Skeletal muscle tissue (tissue), 4 donors: ENCODE measurements around the gene PIK3AP1. TPM values are rescaled to one million over a fixed set of nuclear protein-coding genes. Genes with fewer than 3 reads are reported as not detected.

Experiments
- H3K27ac ChIP-seq: one replicate; pipeline ENCODE4 v1.7.0; 2013; ENCODE audit warnings: mild to moderate bottlenecking, low read depth, low read length, inconsistent platforms
- H3K27me3 ChIP-seq, 3 donors: one replicate each; pipeline ENCODE4 v1.7.0; 2013; ENCODE audit warnings: low read length in 3 of 3; ENCODE audit not compliant: control insufficient read depth in 3 of 3, insufficient read depth in 3 of 3
- H3K36me3 ChIP-seq, 3 donors: one replicate each; pipeline ENCODE4 v1.7.0; 2013; ENCODE audit warnings: low read length in 3 of 3; ENCODE audit not compliant: control insufficient read depth in 3 of 3, insufficient read depth in 3 of 3
- H3K4me1 ChIP-seq, 3 donors: one replicate each; pipeline ENCODE4 v1.7.0; 2013; ENCODE audit warnings: low read length in 3 of 3, mild to moderate bottlenecking in 3 of 3; ENCODE audit not compliant: control insufficient read depth in 3 of 3, insufficient read depth in 3 of 3
- H3K4me3 ChIP-seq, 3 donors: one replicate each; pipeline ENCODE4 v1.7.0; 2013; ENCODE audit warnings: low read length in 3 of 3
- H3K9ac ChIP-seq, 3 donors: one replicate each; pipeline ENCODE4 v1.7.0; 2013; ENCODE audit warnings: low read length in 3 of 3, mild to moderate bottlenecking in 3 of 3, moderate library complexity in 2 of 3, low read depth in 1 of 3
- H3K9me3 ChIP-seq, 3 donors: one replicate each; pipeline ENCODE4 v1.7.0; 2013; ENCODE audit warnings: low read length in 3 of 3; ENCODE audit not compliant: control insufficient read depth in 3 of 3
- total RNA-seq: library from RNA; depleted of rRNA; stranded (reverse); fragments of >200 nt; gene quantifications from one replicate; pipeline ENCODE4 v1.2.3, GENCODE V29; 2014
- donor health status: Osteomylitis.

PIK3AP1 gene
- total RNA-seq, 1 donor from 2014 or later = 6.3 TPM

DNA sequence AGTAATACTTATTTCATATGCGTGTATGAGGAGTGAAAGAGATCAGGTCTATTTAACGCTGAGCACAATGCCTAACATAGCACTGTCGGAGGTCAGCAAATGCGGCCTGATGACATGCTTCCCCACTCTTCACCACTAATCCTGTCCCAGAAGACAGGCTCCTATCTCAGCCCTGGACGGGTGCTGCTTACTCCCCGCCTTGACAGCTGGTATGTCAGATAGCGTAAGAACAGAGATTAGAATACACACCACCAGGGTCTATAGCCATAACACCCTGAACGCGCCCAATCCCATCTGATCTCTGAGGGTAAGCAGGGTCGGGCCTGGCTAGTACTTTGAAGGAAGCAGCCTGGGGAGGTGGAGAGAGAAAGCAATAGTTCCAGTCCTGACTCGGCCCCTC lies 101.2 kb downstream of the PIK3AP1 start:
- H3K9me3 ChIP-seq = no peaks in the 10 kb centered on the region
- no peak overlapping the region for H3K4me3 ChIP-seq
- H3K4me1 ChIP-seq = peaks cover 5 to 11% (median 6%) of the 10 kb centered on the region in 3 donors
- H3K27ac ChIP-seq = no peak overlapping the region
- H3K9ac ChIP-seq = no peak overlapping the region
- no peaks in the 10 kb centered on the region for H3K36me3 ChIP-seq
- no peaks in the 10 kb centered on the region for H3K27me3 ChIP-seq

DNA sequence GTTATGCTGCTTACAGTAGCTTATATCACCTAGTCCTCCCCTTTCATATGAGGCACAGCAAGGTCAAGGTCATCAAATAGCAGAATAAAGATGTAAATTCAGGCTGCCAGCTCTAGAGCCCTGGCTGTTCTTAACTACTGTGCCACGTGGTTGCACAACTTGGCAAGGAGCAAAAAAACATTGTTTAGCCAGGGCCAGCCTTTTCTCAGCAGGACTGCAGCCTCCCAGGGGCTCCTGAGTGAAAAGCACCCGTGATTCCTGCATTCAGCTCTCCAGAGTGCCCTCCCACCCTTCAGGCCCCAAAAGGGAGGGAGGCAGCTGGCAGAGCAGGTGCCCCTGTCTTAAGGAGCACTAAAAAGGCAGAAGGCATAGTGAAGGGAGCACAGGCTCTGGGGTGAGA lies 101.7 kb downstream of the PIK3AP1 start:
- Histone ChIP-seq H3K9ac (no peak overlapping the region), H3K9me3 (no peaks in the 10 kb centered on the region), H3K4me1 (peaks cover 5 to 11% (median 6%) of the 10 kb centered on the region in 3 donors), H3K27ac (no peak overlapping the region), H3K4me3 (no peak overlapping the region), H3K27me3 (no peaks in the 10 kb centered on the region), H3K36me3 (no peaks in the 10 kb centered on the region)

DNA sequence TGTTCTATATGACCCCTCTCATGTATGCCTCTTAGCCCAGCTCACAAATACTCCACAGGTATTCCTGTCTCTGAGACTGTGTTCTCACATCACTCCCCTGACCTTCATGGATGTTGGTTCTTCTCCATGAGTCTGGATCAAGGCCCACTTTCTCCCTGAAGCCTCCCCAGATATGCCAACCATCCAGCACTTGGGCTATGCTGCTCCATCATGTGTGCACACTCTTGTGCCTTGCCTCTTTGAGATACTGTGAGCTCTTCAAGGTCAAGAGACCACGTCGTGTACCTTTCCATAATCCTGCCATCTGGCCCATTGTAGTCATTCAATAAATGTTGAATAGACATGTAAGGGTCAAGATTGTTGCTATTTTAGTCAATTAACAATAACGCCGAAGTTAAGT lies 103.4 kb downstream of the PIK3AP1 start:
- H3K27ac ChIP-seq = no peak overlapping the region
- H3K9me3 ChIP-seq = no peaks in the 10 kb centered on the region
- H3K4me3 ChIP-seq = no peak overlapping the region

DNA sequence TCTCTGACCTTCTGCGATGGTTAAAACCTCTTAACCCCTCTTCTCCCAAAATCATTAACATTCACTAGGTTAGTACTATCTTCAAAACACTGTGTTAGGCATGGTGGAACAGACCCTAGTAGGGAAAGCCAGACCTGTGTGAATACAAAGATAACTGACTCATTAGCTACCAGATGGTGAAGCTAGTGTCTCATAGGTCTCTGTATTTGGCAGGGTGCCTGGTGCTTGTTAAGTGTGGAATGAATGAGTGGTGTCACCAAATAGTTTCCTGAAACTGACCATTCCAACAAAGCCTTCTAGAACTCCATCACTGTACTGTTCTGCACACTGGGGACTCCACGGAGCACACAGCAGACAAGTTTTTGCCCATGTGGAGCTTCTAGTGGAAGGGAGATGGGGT lies 105.8 kb downstream of the PIK3AP1 start:
- Histone ChIP-seq H3K9ac (no peak overlapping the region), H3K4me3 (no peak overlapping the region), H3K4me1 (peaks cover 5 to 11% (median 6%) of the 10 kb centered on the region in 3 donors), H3K36me3 (no peaks in the 10 kb centered on the region), H3K9me3 (no peaks in the 10 kb centered on the region), H3K27ac (no peak overlapping the region), H3K27me3 (peaks cover 0 to 3% (median 0%) of the 10 kb centered on the region in 3 donors)

More for the DNA sequence above, 103.4 kb downstream of the PIK3AP1 start:
- no peaks in the 10 kb centered on the region for H3K36me3 ChIP-seq
- peaks cover 5 to 11% (median 6%) of the 10 kb centered on the region in 3 donors for H3K4me1 ChIP-seq
- no peaks in the 10 kb centered on the region for H3K27me3 ChIP-seq
- H3K9ac ChIP-seq = no peak overlapping the region

DNA sequence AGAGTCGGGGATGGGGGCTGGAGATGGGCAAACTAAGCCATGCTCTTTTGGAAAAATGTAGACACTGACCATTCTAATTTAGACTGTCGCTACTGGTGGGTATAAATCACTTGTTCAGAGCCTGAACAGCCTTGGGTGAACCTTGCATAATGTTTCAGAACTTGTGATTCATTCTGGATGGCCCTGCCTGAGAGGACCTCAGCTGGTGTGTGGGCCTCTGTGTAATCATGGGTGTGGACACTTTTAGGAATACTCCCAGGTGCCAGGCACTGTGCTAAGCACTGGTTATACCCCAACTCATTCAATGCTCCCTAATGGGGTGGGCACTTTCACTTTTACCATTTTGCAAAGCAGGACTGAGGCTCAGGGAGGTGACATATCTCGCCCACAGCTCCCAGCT lies 106.7 kb downstream of the PIK3AP1 start:
- Histone ChIP-seq H3K4me1 (peaks cover 5 to 8% (median 5%) of the 10 kb centered on the region in 3 donors), H3K36me3 (no peaks in the 10 kb centered on the region), H3K4me3 (no peak overlapping the region), H3K9ac (no peak overlapping the region), H3K9me3 (no peaks in the 10 kb centered on the region), H3K27me3 (peaks cover 0 to 3% (median 0%) of the 10 kb centered on the region in 3 donors), H3K27ac (no peak overlapping the region)

DNA sequence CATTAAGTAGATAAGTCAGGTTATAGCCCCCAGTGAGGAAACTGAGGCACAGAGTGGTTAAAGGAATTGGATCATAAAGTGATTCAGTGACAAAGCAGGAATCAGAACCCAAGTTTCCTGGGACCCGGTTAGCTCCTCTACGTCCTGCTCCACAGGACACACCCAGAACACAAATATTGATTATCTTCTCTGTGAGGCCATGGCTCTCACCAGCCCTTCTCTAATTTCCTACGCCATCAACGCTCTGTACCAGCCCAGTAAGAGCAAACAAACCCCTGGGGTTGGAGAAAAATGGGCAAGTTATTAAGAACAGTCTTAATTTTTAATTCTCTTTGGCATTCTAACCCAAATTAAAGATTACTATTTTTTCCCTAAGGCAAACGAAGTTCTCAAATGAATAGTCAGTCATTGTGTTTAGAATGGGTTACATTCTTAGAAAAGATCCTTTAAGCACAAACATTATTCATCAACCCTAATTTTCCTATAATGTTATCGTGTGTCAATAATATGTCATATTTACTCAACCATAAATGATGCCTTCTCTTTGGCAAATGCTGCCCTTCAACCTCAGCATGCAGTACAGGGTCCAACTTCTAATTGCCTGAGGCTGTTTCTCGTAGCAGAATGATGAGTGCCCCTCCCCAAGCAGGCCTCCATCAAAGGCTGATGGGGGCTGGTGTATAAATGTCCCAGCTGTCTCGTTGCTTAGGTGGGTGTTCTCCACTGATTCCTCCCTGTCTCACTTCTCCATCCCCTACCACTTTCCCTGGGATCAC lies 108.1 kb downstream of the PIK3AP1 start:
- Histone ChIP-seq H3K36me3 (no peaks in the 10 kb centered on the region), H3K9me3 (no peaks in the 10 kb centered on the region), H3K9ac (no peak overlapping the region), H3K4me3 (no peak overlapping the region), H3K4me1 (no peaks in the 10 kb centered on the region), H3K27ac (no peak overlapping the region), H3K27me3 (peaks cover 0 to 3% (median 0%) of the 10 kb centered on the region in 3 donors)

DNA sequence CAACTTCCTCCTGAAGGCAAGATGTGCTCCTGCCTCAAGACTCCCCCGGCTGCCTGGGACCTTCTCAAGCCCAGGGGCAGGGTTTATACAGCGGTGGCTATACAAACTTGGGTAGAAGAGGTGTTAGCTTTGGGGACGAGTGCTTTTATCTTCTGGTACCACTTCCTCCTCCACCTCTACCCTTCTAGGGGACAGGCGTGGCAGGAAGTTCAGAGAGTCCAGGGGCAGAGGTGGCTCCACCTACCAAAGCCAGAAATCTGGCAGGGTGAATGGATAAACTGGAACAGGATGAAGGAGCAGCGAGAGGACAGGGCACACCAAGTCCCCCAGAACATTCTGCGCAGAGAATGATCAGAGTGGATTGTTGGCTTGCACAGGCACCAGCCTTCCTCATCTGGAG lies 109.5 kb downstream of the PIK3AP1 start:
- Histone ChIP-seq H3K27ac (no peak overlapping the region), H3K9me3 (no peaks in the 10 kb centered on the region), H3K36me3 (no peaks in the 10 kb centered on the region), H3K4me3 (no peak overlapping the region), H3K27me3 (peaks cover 0 to 3% (median 0%) of the 10 kb centered on the region in 3 donors), H3K4me1 (peaks cover 0 to 5% (median 2%) of the 10 kb centered on the region in 3 donors), H3K9ac (no peak overlapping the region)

DNA sequence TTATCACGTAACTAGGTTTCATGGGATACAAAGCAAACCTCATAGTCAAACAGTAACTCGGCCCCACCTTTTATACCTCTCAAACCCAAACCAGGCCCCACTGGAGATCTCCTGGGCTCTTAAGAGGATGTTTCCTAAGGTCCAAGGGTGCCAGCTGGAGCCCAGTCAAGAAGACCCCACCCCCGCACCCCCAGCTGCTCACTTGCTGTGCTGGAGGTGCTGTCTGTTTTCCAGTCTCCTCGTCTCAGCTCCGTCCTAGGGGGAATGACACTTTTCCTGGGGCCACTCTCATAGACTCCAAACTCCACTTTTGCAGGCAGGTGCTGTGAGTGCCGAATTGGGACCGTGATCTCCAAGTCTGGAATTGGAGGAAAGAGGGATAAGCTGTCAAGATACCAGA lies 110.8 kb downstream of the PIK3AP1 start:
- no peaks in the 10 kb centered on the region for H3K9me3 ChIP-seq
- no peak overlapping the region for H3K4me3 ChIP-seq
- H3K27ac ChIP-seq = no peak overlapping the region
- no peak overlapping the region for H3K9ac ChIP-seq
- peaks cover 0 to 5% (median 2%) of the 10 kb centered on the region in 3 donors for H3K4me1 ChIP-seq
- no peaks in the 10 kb centered on the region for H3K36me3 ChIP-seq
- H3K27me3 ChIP-seq = peaks cover 0 to 3% (median 0%) of the 10 kb centered on the region in 3 donors

DNA sequence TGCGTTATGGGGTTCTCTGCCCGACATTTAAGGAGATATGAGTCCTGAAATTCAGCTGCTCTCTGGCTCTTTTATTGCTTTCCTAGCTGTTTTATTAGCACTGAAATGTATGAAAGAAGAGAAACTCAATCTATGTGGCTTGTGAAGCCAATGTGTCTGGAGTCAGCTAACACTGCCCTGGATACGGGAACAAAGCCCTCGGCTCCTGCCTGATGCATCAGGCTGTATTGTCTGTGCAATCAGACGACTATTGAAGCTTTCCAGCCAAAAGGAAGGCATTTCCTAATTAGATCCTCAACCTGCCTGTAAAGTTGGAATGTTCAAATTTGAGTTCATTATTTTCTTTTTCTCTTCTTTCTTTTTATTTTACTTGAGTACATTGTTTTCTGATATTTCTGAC lies 111.5 kb downstream of the PIK3AP1 start:
- Histone ChIP-seq H3K27ac (no peak overlapping the region), H3K4me3 (no peak overlapping the region), H3K9ac (no peak overlapping the region), H3K27me3 (peaks cover 0 to 3% (median 0%) of the 10 kb centered on the region in 3 donors), H3K4me1 (peaks cover 0 to 5% (median 2%) of the 10 kb centered on the region in 3 donors), H3K36me3 (no peaks in the 10 kb centered on the region), H3K9me3 (no peaks in the 10 kb centered on the region)

DNA sequence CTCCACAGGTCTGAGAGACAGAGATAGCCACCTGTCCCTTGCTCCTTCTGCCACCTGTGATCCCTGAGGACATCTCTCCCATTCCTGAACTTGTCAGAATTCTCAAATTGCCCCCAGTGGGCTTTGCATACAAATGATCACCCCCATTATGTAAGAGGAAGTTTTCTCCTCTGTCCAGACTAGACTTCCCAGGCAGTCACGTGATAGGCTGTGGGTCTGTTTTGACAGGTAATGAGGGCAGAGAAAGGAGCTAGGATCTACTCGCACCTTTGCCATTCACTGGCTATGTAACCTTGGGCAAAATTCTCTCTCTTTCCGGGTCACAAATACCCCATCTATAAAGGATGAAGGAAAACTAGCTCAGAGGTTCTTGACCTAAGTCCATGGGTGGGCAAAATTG lies 112.1 kb downstream of the PIK3AP1 start:
- Histone ChIP-seq H3K27ac (no peak overlapping the region), H3K27me3 (peaks cover 0 to 3% (median 0%) of the 10 kb centered on the region in 3 donors), H3K4me3 (no peak overlapping the region), H3K4me1 (peaks cover 0 to 5% (median 2%) of the 10 kb centered on the region in 3 donors), H3K9me3 (no peaks in the 10 kb centered on the region), H3K9ac (no peak overlapping the region), H3K36me3 (no peaks in the 10 kb centered on the region)
